GM19455 (cell line): ENCODE measurements around the gene ATG10.
"Not testable (repeated sequence)": the region's sequence is repeated elsewhere in the genome, so short reads cannot be mapped to it uniquely, and the experiment has no call there.

Source experiments
- ATAC-seq: cut with Tn5 transposase; IDR thresholded peaks from one replicate; pipeline ENCODE4 v1.9.1; 2021; ENCODE audit not compliant: unreplicated experiment

Gene ATG10

DNA sequence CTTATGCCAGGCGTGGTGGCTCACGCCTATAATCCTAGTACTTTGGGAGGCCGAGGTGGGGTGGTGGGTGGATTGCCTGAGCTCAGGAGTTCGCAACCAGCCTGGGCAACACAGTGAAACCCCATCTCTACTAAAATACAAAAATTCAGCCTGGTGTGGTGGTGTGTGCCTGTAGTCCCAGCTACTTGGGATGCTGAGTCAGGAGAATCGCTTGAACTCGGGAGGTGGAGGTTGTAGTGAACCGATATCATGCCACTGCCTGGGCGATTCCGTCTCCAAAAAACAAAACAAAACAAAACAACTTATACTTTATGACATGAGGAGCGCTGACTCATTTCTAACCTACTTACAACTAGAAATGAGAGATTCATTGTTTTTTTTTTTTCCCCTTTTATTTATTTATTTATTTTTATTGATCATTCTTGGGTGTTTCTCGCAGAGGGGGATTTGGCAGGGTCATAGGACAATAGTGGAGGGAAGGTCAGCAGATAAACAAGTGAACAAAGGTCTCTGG is 10.4 kb downstream of the ATG10 start:
- not testable (repeated sequence) for ATAC-seq

DNA sequence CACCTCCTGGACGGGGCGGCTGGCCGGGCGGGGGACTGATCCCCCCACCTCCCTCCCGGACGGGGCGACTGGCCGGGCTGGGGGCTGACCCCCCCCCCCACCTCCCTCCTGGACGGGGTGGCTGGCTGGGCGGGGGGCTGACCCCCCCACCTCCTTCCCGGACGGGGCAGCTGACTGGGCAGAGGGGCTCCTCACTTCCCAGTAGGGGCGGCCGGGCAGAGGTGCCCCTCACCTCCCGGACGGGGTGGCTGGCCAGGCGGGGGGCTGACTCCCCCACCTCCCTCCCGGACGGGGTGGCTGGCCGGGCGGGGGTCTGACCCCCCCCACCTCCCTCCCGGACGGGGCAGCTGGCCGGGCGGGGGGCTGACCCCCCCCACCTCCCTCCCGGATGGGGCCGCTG is 11.3 kb downstream of the ATG10 start:
- not testable (repeated sequence) for ATAC-seq

DNA sequence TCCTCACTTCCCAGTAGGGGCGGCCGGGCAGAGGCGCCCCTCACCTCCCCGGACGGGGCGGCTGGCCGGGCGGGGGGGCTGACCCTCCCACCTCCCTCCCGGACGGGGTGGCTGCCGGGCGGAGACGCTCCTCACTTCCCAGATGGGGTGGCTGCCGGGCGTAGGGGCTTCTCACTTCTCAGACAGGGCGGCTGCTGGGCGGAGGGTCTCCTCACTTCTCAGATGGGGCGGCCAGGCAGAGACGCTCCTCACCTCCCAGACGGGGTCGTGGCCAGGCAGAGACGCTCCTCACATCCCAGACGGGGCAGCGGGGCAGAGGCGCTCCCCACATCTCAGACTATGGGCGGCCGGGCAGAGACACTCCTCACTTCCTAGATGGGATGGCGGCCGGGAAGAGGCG is 11.7 kb downstream of the ATG10 start:
- ATAC-seq, result not testable (repeated sequence)

DNA sequence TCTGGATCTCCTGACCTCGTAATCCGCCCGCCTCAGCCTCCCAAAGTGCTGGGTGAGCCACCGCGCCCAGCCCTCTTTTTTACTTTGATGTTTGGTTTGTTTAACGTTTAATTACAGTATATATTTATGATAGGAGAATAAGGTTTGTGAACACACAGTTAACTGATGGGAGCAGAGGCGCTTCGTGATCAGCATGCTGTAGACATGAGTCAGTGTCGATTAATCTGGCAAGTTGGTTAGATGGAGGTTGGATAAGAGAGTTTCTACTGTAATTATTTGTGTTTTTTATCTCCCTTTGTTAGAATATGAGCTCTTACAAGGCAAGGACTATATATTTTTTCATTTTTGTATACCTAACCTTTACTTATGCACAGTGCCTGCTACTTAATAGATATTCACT is 14.3 kb downstream of the ATG10 start:
- no peak for ATAC-seq

DNA sequence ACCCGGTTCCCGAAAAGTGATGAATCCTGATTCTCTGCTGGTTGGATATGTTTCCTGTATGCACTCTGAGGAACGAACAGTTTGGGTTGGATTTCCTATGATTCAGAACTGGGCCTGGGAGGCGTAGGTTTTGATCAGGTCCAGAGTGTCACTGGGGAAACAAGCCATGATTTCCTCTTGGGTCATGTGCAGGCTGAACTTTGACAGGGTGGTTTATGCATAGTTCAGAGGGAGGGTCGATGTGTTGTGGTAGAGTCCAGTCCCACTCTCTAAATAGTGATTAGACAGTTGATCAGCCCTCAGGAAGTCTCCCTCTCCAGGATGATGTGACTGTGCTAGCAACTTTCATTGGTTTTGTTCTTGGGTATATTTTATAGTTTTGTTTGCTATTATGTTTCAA is 17.4 kb downstream of the ATG10 start:
- ATAC-seq, result no peak

DNA sequence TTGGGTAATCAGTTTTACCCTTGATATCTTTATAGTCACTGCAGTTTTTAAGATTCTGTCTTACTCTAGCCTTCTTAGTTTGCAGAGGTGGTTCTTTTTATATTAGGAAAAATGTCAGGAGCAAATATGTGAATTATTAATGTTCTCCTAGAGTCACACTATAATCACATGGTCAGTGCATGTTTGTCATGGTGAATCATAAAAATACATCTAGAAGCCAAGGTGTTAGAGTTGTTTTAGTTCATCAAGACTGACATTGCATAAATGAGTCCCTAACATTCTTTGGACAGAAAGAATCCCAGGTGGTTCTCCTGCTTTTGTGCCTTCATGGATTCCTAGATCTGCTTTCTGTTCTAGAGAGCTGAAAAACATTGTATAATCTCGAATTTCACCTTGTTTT is 22.9 kb downstream of the ATG10 start:
- ATAC-seq, result no peak

DNA sequence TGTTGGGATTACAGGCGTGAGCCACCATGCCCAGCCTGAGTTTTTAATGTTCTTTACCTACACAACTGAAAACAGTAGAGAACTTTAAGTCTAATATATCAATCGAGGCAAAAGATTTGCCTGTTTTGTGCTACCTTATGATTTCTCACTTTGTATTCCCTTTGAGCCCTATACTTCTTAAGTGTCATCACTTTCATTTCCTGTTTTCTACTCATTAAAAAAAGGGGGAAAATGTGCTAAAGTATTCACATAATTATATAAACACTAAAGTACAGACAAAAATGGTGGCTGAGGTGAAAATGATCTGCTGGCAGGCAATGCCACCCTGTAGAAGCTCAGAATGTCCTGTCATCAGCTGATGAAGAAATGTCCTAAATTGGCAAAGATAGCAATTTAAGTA is 23.6 kb downstream of the ATG10 start:
- ATAC-seq, result no peak

DNA sequence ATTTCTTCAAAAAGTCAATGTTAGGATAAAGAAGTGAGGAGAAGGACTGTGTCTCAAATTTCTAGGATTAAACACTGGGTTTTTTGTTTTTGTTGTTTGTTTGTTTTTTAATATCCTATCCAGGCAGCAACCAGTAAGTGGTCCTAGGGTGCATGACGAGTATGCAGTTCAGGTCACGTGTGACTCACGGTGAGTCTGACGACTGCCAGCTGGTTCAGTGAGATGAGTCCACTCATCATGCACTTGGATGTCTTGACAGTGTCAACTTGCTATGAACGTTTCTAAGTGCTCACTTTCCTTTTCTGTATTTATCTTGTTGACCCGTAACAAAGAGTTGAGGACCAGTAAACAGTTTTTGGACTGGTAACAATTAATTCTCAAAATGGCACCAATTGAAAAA is 32.7 kb downstream of the ATG10 start:
- ATAC-seq, result no peak

DNA sequence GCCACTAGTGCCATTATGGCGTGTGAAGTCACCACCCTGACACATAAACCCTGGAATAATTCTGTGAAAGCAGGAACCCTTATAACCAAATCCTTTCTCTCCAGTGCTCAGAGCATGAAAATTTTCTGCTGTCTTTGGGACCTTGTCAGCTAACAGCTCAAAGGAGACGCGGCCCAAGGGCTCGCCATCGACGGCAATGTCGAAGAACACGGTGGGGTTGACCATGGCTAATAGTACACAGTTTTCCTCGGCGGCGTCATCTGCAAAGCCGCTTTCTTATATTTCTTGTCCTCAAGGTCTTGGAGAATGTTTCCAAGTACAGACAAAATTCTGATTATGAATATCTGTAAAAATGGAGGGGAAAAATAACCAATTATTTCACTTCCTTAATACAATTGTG is 38.0 kb downstream of the ATG10 start:
- ATAC-seq, result not testable (repeated sequence)

DNA sequence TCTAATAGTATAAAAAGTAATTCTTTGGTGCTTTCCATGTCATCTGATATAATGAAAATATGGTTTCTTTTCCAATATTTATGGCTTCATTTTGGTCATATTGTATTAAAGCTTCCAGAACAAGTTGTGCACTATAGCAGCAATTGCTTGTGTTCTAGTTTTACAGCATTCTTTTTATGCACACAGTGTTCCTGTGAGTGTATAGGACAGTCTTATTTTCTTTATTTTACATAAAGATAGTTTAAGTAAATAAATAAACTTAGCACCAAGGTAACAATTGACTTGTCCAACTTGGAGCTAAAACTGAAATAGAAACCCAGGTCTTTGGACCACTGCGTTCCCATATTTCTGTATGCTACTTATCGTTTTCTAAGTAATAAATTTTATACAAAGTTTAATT is 38.9 kb downstream of the ATG10 start:
- no peak for ATAC-seq

DNA sequence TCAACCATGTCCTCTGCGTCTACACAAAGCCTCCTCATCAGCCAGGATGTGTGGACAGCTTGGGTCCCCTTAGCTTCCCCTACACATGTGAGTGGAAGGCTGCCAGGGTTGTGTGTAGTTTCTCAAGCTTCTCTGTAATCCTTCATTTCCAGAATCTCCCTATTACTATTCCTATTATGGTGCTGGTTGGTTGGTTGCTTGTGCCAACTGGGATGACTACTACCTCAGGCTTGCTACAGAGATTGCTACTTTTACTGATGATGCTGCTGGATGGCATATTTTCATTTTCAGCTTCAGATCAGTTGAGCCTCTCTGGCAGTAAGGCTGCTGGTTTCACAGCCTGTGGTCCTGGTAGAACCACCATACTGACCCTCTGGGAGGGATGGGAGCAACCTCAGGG is 39.9 kb downstream of the ATG10 start:
- ATAC-seq, result no peak

DNA sequence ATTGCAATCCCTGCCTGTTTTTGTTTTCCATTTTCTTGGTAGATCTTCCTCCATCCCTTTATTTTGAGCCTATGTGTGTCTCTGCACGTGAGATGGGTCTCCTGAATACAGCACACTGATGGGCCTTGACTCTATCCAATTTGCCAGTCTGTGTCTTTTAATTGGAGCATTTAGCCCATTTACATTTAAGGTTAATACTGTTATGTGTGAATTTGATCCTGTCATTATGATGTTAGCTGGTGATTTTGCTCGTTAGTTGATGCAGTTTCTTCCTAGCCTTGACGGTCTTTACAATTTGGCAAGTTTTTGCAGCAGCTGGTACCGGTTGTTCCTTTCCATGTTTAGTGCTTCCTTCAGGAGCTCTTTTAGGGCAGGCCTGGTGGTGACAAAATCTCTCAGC is 42.8 kb downstream of the ATG10 start:
- ATAC-seq, result not testable (repeated sequence)

DNA sequence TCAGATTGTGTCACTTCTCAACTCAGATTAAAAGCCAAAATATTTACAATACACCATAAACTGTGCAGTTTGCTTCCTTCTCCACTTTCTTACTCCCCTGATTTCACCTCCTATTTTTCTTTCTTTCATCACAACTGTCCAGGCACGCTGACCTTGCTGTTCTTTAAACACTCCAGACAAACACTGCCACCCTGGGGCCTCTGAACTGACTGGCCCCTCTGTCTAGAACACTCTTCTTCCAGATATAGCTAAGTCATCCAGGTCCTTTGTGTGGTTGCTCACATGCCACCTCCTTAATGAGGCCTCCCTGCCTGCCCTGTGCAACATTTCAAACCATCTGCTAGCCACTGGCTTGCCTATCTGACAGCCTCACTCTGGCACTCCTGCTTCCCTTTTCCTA is 46.6 kb downstream of the ATG10 start:
- ATAC-seq, result no peak

DNA sequence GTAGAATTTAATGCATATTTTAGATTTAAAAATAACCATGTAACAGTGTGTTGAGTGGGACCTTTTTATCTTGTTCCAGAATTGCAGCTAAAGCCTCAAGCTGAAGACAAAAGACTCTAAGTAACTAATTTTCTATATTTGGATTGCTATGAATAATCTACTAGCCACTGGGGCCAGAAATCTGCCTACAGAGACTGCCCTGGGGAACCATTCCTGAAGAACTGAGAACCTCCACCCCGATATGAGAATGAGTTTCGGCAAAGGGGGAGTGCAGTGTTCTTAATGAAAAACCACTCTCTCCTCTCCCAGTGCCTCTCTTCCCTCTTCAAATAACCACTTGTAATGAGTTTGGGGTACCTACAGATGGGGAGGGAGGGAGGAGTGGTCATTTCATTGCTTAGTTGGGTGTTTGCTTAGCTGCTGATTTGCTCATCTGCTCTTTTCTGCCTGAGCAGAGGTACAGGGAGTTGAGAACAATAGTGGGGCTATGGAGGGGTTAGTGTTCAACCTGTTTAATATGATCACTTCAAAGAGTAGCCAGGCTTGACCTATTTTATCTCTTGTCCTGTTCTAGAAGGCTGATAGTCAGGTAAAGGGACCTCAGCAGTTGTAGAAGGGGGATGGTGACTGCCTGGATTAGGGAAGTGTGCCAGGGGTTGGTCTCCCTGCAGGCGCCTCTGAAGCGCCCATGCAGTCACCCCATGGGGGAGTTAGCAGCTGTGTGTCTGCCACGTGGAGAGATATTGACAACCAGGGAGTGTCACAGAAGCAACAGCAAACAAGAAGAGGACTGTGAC is 47.7 kb downstream of the ATG10 start:
- ATAC-seq, result no peak

DNA sequence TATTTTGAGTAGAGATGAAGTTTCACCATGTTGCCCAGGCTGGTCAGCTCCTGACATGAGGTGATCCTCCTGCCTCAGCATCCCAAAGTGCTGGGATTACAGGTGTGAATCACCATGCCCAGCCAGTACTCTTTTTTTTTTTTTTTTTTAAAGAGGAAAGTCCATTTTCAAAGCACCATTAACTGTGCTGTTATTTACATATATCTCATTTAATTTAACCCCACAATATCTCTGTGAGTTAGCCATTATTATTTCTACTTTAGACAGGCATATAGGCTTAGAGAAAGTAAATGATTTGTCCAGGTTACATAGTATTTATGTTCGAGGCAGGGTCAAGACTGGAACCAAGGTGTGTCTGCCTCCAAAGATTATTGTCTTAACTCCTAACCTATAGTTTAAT is 50.7 kb downstream of the ATG10 start:
- ATAC-seq, result no peak

DNA sequence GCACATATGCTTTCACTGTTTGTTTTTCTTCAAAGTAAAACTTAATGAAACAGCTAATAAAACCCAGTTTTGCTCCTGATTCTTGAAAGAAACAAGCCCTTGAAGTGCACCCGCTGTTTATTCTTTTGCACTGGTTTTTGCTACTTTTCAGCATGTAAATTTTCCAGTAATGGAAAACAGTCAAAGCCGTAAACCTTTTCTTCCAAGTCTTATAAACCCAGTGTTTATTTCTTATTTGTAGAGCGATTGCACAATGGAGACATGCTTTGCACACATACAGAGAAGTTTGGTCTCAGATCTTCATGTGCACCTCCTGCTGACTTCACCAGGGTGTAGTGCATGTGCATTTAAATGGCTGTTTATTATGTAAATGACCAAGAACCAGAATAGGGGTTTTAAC is 51.8 kb downstream of the ATG10 start:
- ATAC-seq, result no peak

DNA sequence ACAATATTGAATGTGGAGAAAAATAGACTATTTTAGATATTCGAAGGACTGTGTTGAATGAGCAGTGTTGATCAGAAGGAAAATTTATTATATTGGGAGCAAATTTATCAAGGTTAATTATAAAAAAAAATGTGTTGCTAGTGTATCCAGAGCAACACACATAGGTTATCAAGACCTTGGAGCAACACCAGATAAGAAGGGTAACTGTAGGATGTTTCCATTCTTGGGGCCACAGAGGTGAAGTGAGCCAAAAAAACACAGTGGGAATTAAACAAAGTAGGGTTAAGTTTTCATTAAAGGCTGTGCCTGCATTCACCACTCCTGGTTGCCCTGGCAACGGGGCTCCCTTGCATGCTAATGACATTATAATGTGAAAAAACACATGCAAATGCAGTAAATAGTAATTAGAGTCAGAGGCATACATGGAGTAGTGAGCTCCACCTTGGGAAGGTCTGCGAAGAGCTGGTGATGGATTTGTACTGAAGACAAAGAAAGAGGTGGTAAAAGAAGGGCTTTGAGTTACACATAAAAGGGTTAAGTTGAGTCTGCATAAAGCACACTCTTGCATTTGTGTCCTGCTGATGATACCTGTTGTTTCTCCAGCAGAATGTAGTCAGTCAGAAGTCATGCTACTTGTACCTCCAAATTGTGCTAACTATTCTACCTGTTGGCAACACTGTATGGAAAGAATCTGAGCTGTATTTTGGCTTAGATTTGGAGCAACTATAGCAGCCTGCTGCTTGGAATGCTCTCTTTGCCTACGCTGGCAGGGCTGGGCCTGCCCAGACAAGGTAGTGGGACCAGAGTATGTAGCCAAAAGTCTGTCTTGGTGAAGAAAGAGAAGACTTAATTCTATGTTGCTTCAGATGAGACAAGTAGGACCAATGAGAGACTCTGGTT is 59.6 kb downstream of the ATG10 start:
- ATAC-seq, result no peak

DNA sequence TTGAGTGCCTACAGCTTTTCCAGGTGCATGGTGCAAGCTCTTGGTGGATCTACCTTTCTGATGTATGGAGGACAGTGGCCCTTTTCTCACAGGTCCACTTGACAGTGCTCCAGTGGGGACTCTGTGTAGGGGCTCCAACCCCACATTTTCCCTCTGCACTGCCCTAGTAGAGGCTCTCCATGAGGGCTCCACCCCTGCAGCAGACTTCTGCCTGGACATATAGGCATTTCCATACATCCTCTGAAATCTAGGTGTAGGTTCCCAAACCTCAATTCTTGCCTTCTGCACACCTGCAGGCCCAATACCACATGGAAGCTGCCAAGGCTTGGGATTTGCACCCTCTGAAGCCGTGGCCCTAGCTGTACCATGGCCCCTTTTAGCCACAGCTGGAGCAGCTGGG is 71.1 kb downstream of the ATG10 start:
- ATAC-seq, result not testable (repeated sequence)

DNA sequence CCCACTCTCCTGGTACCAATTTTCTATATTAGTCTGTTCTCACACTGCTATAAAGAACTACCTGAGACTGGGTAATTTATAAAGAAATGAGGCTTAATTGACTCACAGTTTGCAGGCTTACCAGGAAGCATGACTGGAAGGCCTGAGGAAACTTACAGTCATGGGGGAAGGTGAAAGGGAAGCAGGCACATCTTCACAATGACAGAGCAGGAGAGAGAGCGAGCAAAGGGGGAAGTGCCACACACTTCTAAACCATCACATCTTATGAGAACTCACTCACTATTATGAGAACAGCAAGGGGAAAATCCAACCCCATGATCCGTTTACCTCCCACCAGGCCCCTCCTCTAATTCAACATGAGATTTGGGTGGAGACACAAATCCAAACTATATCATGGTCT is 72.2 kb downstream of the ATG10 start:
- no peak for ATAC-seq

DNA sequence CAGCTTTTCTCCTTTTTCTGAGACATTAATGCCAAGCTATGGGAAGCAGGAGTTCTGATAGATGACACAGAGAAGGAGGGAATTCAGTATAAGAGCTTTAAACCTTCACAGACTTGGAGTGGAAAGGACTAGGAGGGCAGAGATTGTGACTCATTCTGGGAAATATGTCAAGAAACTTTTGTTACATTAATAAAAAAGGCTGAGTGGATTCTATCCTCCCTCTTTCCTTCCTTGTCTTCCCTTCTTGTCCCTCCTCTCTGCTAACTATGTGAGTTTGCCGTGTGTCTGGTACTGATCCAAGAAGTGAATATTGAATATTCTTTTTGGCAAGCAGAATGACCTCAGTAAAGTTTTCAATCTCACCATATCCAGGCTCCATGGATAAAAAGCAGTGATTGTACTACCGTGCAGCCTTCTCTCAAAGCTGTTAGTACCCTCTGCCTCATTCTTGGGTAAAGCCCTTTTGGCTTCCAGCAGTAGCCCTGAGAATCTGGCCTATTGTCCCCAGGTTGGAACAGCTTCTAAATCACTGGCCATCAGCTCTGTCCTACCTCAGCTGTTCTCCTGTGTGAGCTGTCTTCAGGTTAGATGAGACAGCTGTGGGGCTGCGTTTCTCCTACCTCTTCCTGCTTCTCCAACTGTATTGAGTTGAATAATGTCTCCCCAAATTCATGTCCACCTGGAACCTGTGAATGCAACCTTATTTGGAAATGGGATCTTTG is 73.9 kb downstream of the ATG10 start:
- ATAC-seq, result no peak

DNA sequence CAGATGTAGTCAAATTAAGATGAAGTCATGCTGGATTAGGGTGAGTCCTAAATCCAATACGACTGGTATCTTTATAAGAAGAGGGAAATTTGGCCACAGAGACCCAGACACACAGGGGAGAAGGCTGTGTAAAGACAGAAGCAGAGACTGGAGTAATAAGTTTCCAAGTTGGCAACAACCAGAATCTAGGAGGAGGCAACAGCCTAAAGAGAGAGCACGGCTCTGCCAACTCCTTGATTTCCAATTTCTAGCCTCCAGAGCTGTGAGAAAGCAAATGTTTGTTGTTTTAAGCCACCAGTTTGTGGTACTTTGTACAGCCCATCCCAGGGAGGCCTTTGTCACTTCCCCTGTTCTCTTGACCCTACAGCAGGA is 74.4 kb downstream of the ATG10 start:
- no peak for ATAC-seq
